Skeletal muscle tissue (tissue), 4 donors: Measurements from ENCODE around the gene PTPRM. TPM values are rescaled to one million over a fixed set of nuclear protein-coding genes. Genes with fewer than 3 reads are reported as not detected.

Experiments
- H3K27ac ChIP-seq: one replicate; pipeline ENCODE4 v1.7.0; 2013; ENCODE audit warnings: mild to moderate bottlenecking, low read depth, low read length, inconsistent platforms
- H3K27me3 ChIP-seq, 3 donors: one replicate each; pipeline ENCODE4 v1.7.0; 2013; ENCODE audit warnings: low read length in 3 of 3; ENCODE audit not compliant: control insufficient read depth in 3 of 3, insufficient read depth in 3 of 3
- H3K36me3 ChIP-seq, 3 donors: one replicate each; pipeline ENCODE4 v1.7.0; 2013; ENCODE audit warnings: low read length in 3 of 3; ENCODE audit not compliant: control insufficient read depth in 3 of 3, insufficient read depth in 3 of 3
- H3K4me1 ChIP-seq, 3 donors: one replicate each; pipeline ENCODE4 v1.7.0; 2013; ENCODE audit warnings: low read length in 3 of 3, mild to moderate bottlenecking in 3 of 3; ENCODE audit not compliant: control insufficient read depth in 3 of 3, insufficient read depth in 3 of 3
- H3K4me3 ChIP-seq, 3 donors: one replicate each; pipeline ENCODE4 v1.7.0; 2013; ENCODE audit warnings: low read length in 3 of 3
- H3K9ac ChIP-seq, 3 donors: one replicate each; pipeline ENCODE4 v1.7.0; 2013; ENCODE audit warnings: low read length in 3 of 3, mild to moderate bottlenecking in 3 of 3, moderate library complexity in 2 of 3, low read depth in 1 of 3
- H3K9me3 ChIP-seq, 3 donors: one replicate each; pipeline ENCODE4 v1.7.0; 2013; ENCODE audit warnings: low read length in 3 of 3; ENCODE audit not compliant: control insufficient read depth in 3 of 3
- total RNA-seq: library from RNA; depleted of rRNA; stranded (reverse); fragments of >200 nt; gene quantifications from one replicate; pipeline ENCODE4 v1.2.3, GENCODE V29; 2014
- donor health status: Osteomylitis.

The PTPRM gene
- total RNA-seq, 1 donor from 2014 or later = 68.9 TPM

- no peaks in the 10 kb centered on the region for H3K36me3 ChIP-seq
Measured at GRCh38 chr18:7541835-7542234, 25.3 kb upstream of the PTPRM start.

GRCh38 chr18:7544686-7545085 lies 22.4 kb upstream of the PTPRM start:
- H3K27me3 ChIP-seq = no peaks in the 10 kb centered on the region
- H3K36me3 ChIP-seq = no peaks in the 10 kb centered on the region
- H3K27ac ChIP-seq = no peak overlapping the region
- no peak overlapping the region for H3K4me3 ChIP-seq
- H3K9ac ChIP-seq = no peak overlapping the region
- H3K4me1 ChIP-seq = no peaks in the 10 kb centered on the region
- no peaks in the 10 kb centered on the region for H3K9me3 ChIP-seq

More at GRCh38 chr18:7541835-7542234, 25.3 kb upstream of the PTPRM start:
- no peaks in the 10 kb centered on the region for H3K27me3 ChIP-seq
- no peak overlapping the region for H3K9ac ChIP-seq
- no peaks in the 10 kb centered on the region for H3K9me3 ChIP-seq
- peaks cover 0 to 5% (median 0%) of the 10 kb centered on the region in 3 donors for H3K4me1 ChIP-seq
- H3K27ac ChIP-seq = no peak overlapping the region
- H3K4me3 ChIP-seq = no peak overlapping the region

GRCh38 chr18:7545734-7546133 lies 21.4 kb upstream of the PTPRM start:
- no peak overlapping the region for H3K27ac ChIP-seq
- no peak overlapping the region for H3K4me3 ChIP-seq
- H3K36me3 ChIP-seq = no peaks in the 10 kb centered on the region
- H3K27me3 ChIP-seq = no peaks in the 10 kb centered on the region
- no peak overlapping the region for H3K9ac ChIP-seq
- no peaks in the 10 kb centered on the region for H3K9me3 ChIP-seq
- no peaks in the 10 kb centered on the region for H3K4me1 ChIP-seq

GRCh38 chr18:7548221-7548620 lies 18.9 kb upstream of the PTPRM start:
- H3K27me3 ChIP-seq = no peaks in the 10 kb centered on the region
- no peaks in the 10 kb centered on the region for H3K4me1 ChIP-seq
- H3K27ac ChIP-seq = no peak overlapping the region
- no peak overlapping the region for H3K4me3 ChIP-seq
- H3K9ac ChIP-seq = no peak overlapping the region
- no peaks in the 10 kb centered on the region for H3K36me3 ChIP-seq
- no peaks in the 10 kb centered on the region for H3K9me3 ChIP-seq

- H3K9me3 ChIP-seq = no peaks in the 10 kb centered on the region
- H3K4me3 ChIP-seq = no peak overlapping the region
- H3K36me3 ChIP-seq = no peaks in the 10 kb centered on the region
- no peak overlapping the region for H3K27ac ChIP-seq
- H3K4me1 ChIP-seq = no peaks in the 10 kb centered on the region
- no peak overlapping the region for H3K9ac ChIP-seq
- H3K27me3 ChIP-seq = no peaks in the 10 kb centered on the region
Measured at GRCh38 chr18:7548721-7549120, 18.4 kb upstream of the PTPRM start.

GRCh38 chr18:7557973-7558372 lies 9.1 kb upstream of the PTPRM start:
- Histone ChIP-seq H3K4me3 (no peak overlapping the region), H3K4me1 (no peaks in the 10 kb centered on the region), H3K9ac (no peak overlapping the region), H3K27ac (no peak overlapping the region), H3K9me3 (no peaks in the 10 kb centered on the region), H3K27me3 (no peaks in the 10 kb centered on the region), H3K36me3 (no peaks in the 10 kb centered on the region)

GRCh38 chr18:7558769-7559168 lies 8.3 kb upstream of the PTPRM start:
- H3K4me1 ChIP-seq = no peaks in the 10 kb centered on the region
- H3K9ac ChIP-seq = no peak overlapping the region
- H3K4me3 ChIP-seq = no peak overlapping the region
- H3K36me3 ChIP-seq = no peaks in the 10 kb centered on the region
- no peaks in the 10 kb centered on the region for H3K9me3 ChIP-seq
- no peaks in the 10 kb centered on the region for H3K27me3 ChIP-seq
- H3K27ac ChIP-seq = no peak overlapping the region

- Histone ChIP-seq H3K4me3 (no peak overlapping the region), H3K9me3 (no peaks in the 10 kb centered on the region), H3K36me3 (no peaks in the 10 kb centered on the region), H3K27me3 (no peaks in the 10 kb centered on the region), H3K9ac (no peak overlapping the region), H3K27ac (no peak overlapping the region), H3K4me1 (no peaks in the 10 kb centered on the region)
Measured at GRCh38 chr18:7559709-7560319, 7.3 kb upstream of the PTPRM start.

GRCh38 chr18:7561909-7562460 lies 5.1 kb upstream of the PTPRM start:
- H3K4me3 ChIP-seq = no peak overlapping the region
- no peak overlapping the region for H3K9ac ChIP-seq
- H3K36me3 ChIP-seq = no peaks in the 10 kb centered on the region
- no peaks in the 10 kb centered on the region for H3K27me3 ChIP-seq
- H3K9me3 ChIP-seq = no peaks in the 10 kb centered on the region
- peaks cover 3 to 9% (median 8%) of the 10 kb centered on the region in 3 donors for H3K4me1 ChIP-seq
- H3K27ac ChIP-seq = no peak overlapping the region

- no peak overlapping the region for H3K27ac ChIP-seq
- no peak overlapping the region for H3K4me3 ChIP-seq
- no peak overlapping the region for H3K9ac ChIP-seq
- no peaks in the 10 kb centered on the region for H3K36me3 ChIP-seq
- H3K4me1 ChIP-seq = peaks cover 3 to 9% (median 8%) of the 10 kb centered on the region in 3 donors
- no peaks in the 10 kb centered on the region for H3K9me3 ChIP-seq
- H3K27me3 ChIP-seq = no peaks in the 10 kb centered on the region
Measured at GRCh38 chr18:7562491-7562890, 4.6 kb upstream of the PTPRM start.
